ENCODE results near the gene MUS81. TPM values are rescaled to one million over a fixed set of nuclear protein-coding genes. Genes with fewer than 3 reads are reported as not detected.
A peak's percentile ranks its signal among the peaks of the same experiment; 100 is the strongest.

MUS81 gene
- total and polyA plus RNA-seq, 10 of the 15 experiments (the other 5 are each of a cell fraction or from before 2014, with no cell fraction given): 11.8 to 76.1 (median 48.4) TPM

DNA sequence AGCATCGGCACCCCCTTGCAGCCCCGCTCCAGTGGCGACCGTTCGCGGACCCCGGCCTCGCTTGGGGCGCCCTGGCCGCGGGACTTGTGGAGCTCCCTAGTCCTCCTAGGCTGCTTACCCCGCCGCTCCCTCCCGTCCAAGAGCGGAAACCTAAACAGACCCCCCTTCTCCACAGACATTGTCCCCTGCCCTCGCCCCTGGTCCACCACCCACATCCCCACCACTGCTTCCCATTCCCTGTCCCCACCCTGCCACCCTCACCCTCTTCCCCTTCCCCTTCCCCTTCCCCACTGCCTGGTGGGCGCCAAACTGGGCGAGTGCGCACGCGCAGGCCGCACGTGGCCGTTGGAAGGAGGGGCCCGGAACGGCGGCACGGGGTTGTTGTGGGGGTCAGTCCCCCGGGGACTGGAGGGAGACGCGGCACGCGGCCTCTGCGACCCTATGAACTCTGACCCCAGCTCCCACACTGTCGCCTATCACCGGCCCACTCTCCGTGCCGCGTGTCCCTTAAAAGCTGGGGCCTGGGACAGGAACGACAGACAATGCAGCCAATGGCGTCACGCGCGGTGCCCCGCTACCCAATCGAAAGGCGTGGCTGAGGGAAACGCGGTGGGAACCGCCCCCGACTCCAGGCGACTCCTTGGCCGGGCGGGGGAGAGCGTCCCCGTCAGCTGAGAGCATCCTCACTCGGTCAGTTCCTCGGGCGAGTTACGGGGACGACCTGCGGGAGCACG is 26.8 kb upstream of the MUS81 start, which contains the start of gene SNX32 (continued):
- TF ChIP-seq, protein P1, sequence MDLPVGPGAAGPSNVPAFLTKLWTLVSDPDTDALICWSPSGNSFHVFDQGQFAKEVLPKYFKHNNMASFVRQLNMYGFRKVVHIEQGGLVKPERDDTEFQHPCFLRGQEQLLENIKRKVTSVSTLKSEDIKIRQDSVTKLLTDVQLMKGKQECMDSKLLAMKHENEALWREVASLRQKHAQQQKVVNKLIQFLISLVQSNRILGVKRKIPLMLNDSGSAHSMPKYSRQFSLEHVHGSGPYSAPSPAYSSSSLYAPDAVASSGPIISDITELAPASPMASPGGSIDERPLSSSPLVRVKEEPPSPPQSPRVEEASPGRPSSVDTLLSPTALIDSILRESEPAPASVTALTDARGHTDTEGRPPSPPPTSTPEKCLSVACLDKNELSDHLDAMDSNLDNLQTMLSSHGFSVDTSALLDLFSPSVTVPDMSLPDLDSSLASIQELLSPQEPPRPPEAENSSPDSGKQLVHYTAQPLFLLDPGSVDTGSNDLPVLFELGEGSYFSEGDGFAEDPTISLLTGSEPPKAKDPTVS (IDR thresholded peaks at IDR 0.05; ENCODE audit: low read depth, low read length): no peak
- TF ChIP-seq, protein P2, sequence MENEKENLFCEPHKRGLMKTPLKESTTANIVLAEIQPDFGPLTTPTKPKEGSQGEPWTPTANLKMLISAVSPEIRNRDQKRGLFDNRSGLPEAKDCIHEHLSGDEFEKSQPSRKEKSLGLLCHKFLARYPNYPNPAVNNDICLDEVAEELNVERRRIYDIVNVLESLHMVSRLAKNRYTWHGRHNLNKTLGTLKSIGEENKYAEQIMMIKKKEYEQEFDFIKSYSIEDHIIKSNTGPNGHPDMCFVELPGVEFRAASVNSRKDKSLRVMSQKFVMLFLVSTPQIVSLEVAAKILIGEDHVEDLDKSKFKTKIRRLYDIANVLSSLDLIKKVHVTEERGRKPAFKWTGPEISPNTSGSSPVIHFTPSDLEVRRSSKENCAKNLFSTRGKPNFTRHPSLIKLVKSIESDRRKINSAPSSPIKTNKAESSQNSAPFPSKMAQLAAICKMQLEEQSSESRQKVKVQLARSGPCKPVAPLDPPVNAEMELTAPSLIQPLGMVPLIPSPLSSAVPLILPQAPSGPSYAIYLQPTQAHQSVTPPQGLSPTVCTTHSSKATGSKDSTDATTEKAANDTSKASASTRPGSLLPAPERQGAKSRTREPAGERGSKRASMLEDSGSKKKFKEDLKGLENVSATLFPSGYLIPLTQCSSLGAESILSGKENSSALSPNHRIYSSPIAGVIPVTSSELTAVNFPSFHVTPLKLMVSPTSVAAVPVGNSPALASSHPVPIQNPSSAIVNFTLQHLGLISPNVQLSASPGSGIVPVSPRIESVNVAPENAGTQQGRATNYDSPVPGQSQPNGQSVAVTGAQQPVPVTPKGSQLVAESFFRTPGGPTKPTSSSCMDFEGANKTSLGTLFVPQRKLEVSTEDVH (IDR thresholded peaks at IDR 0.05; ENCODE audit: low read depth, partially characterized antibody): no peak
- TF ChIP-seq MEF2A (IDR thresholded peaks at IDR 0.05; ENCODE audit: insufficient read depth, low read depth, low read length): no peak
- TF ChIP-seq, protein P3, sequence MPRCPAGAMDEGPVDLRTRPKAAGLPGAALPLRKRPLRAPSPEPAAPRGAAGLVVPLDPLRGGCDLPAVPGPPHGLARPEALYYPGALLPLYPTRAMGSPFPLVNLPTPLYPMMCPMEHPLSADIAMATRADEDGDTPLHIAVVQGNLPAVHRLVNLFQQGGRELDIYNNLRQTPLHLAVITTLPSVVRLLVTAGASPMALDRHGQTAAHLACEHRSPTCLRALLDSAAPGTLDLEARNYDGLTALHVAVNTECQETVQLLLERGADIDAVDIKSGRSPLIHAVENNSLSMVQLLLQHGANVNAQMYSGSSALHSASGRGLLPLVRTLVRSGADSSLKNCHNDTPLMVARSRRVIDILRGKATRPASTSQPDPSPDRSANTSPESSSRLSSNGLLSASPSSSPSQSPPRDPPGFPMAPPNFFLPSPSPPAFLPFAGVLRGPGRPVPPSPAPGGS (IDR thresholded peaks at IDR 0.05; ENCODE audit: borderline replicate concordance, insufficient read depth, low read depth, low read length, poor library complexity, severe bottlenecking): no peak
- no peak for TF ChIP-seq ZSCAN29 (IDR thresholded peaks at IDR 0.05)
- TF ChIP-seq LARP7 (IDR thresholded peaks at IDR 0.05): no peak
- no peak for TF ChIP-seq FOXM1 (IDR thresholded peaks at IDR 0.05; ENCODE audit: low read depth, low read length)
- TF ChIP-seq, protein P4, sequence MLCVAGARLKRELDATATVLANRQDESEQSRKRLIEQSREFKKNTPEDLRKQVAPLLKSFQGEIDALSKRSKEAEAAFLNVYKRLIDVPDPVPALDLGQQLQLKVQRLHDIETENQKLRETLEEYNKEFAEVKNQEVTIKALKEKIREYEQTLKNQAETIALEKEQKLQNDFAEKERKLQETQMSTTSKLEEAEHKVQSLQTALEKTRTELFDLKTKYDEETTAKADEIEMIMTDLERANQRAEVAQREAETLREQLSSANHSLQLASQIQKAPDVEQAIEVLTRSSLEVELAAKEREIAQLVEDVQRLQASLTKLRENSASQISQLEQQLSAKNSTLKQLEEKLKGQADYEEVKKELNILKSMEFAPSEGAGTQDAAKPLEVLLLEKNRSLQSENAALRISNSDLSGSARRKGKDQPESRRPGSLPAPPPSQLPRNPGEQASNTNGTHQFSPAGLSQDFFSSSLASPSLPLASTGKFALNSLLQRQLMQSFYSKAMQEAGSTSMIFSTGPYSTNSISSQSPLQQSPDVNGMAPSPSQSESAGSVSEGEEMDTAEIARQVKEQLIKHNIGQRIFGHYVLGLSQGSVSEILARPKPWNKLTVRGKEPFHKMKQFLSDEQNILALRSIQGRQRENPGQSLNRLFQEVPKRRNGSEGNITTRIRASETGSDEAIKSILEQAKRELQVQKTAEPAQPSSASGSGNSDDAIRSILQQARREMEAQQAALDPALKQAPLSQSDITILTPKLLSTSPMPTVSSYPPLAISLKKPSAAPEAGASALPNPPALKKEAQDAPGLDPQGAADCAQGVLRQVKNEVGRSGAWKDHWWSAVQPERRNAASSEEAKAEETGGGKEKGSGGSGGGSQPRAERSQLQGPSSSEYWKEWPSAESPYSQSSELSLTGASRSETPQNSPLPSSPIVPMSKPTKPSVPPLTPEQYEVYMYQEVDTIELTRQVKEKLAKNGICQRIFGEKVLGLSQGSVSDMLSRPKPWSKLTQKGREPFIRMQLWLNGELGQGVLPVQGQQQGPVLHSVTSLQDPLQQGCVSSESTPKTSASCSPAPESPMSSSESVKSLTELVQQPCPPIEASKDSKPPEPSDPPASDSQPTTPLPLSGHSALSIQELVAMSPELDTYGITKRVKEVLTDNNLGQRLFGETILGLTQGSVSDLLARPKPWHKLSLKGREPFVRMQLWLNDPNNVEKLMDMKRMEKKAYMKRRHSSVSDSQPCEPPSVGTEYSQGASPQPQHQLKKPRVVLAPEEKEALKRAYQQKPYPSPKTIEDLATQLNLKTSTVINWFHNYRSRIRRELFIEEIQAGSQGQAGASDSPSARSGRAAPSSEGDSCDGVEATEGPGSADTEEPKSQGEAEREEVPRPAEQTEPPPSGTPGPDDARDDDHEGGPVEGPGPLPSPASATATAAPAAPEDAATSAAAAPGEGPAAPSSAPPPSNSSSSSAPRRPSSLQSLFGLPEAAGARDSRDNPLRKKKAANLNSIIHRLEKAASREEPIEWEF (IDR thresholded peaks at IDR 0.05; ENCODE audit: insufficient replicate concordance, low read depth, low read length): peak; percentile 24
- 0 out of 2 replicates have a peak, but pooled peaks have one; percentile 27 for TF ChIP-seq TBL1XR1 (IDR thresholded peaks at IDR 0.05; ENCODE audit: low read depth, low read length)
- no peak for TF ChIP-seq HDAC2 (IDR thresholded peaks at IDR 0.05)
- TF ChIP-seq, protein P5, sequence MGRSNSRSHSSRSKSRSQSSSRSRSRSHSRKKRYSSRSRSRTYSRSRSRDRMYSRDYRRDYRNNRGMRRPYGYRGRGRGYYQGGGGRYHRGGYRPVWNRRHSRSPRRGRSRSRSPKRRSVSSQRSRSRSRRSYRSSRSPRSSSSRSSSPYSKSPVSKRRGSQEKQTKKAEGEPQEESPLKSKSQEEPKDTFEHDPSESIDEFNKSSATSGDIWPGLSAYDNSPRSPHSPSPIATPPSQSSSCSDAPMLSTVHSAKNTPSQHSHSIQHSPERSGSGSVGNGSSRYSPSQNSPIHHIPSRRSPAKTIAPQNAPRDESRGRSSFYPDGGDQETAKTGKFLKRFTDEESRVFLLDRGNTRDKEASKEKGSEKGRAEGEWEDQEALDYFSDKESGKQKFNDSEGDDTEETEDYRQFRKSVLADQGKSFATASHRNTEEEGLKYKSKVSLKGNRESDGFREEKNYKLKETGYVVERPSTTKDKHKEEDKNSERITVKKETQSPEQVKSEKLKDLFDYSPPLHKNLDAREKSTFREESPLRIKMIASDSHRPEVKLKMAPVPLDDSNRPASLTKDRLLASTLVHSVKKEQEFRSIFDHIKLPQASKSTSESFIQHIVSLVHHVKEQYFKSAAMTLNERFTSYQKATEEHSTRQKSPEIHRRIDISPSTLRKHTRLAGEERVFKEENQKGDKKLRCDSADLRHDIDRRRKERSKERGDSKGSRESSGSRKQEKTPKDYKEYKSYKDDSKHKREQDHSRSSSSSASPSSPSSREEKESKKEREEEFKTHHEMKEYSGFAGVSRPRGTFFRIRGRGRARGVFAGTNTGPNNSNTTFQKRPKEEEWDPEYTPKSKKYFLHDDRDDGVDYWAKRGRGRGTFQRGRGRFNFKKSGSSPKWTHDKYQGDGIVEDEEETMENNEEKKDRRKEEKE (IDR thresholded peaks at IDR 0.05): no peak
- no peak for TF ChIP-seq ZNF24 (IDR thresholded peaks at IDR 0.05)
- no peak for TF ChIP-seq POU2F2 (IDR thresholded peaks at IDR 0.05; ENCODE audit: borderline replicate concordance, low read depth, low read length)
- TF ChIP-seq CBFB (IDR thresholded peaks at IDR 0.05; ENCODE audit: low read depth): 0 out of 2 replicates have a peak, but pooled peaks have one; percentile 35
